Erythroblast (primary cell): ENCODE measurements around the gene TNIP1.

Experiments
- GATA1 ChIP-seq: IDR thresholded peaks from 2 replicates; pipeline ENCODE4 v1.6.1; 2011; ENCODE audit warnings: low read depth, mild to moderate bottlenecking, control low read depth, low read length, moderate library complexity
- POLR2A ChIP-seq: IDR thresholded peaks from 2 replicates; pipeline ENCODE4 v1.6.1; 2011; ENCODE audit warnings: mild to moderate bottlenecking, low read length

DNA sequence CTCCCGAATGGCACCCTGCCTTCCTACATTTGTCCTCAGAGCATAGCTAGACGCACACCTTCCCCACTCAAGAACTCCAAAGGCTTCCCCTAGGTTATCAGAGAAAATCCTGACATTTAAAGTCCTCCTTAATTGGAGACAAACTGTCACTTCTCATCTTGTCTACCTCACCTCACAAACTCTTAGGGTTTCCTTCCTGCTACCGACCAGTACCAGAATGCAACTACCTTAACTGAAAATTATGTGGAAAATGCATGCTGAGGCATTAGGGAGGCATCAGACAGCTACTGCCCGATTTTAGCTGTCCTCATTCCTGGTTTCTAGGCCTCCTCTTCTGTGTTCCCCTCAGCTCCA lies 17.9 kb upstream of the TNIP1 start:
- no peak for TF ChIP-seq POLR2A
- TF ChIP-seq GATA1 = no peak
